HEK293 (cell line): ENCODE measurements around the gene EDARADD.
"Not testable (repeated sequence)": the region's sequence is repeated elsewhere in the genome, so short reads cannot be mapped to it uniquely, and the experiment has no call there.

Experiments
- CTCF ChIA-PET: fragments of 350-600 bp; formaldehyde crosslinking; extraction: SDS; loops from one replicate; lab custom pipeline; 2021; ENCODE audit warnings: antibody characterized with exemption; lab: Yijun Ruan, JAX
- POLR2A ChIA-PET: fragments of 300-600 bp; formaldehyde crosslinking; extraction: SDS; loops from one replicate; lab custom pipeline; 2020; ENCODE audit warnings: antibody characterized with exemption, inconsistent platforms; lab: Yijun Ruan, JAX
- H3K27ac ChIP-seq: fragments of 200-500 bp; sonication (Bioruptor generic); 2 replicates; pipeline ENCODE4 v1.5.1; 2014; ENCODE audit warnings: low read depth, low read length, control low read depth, inconsistent platforms; ENCODE audit errors: extremely low read depth
- H3K36me3 ChIP-seq, 2 experiments: fragments of 200-500 bp in 1 of 2; sonication (Bioruptor generic) in 1 of 2; 1 replicate in 1 of 2; 2 replicates in 1 of 2; pipeline ENCODE4 v1.5.1; 2014 to 2017; ENCODE audit warnings: inconsistent platforms in 2 of 2, low read length in 2 of 2; ENCODE audit not compliant: control insufficient read depth in 2 of 2, insufficient read depth in 1 of 2
- H3K4me1 ChIP-seq: fragments of 200-500 bp; sonication (Bioruptor generic); 2 replicates; pipeline ENCODE4 v1.5.1; 2014; ENCODE audit warnings: mild to moderate bottlenecking, low read length, inconsistent platforms; ENCODE audit not compliant: control insufficient read depth, insufficient read depth
- H3K4me3 ChIP-seq: 2 replicates; pipeline ENCODE4 v1.5.1; 2011; ENCODE audit warnings: low read depth, mild to moderate bottlenecking, control low read depth, low read length, moderate library complexity
- H3K9me3 ChIP-seq: fragments of 200-500 bp; sonication (Bioruptor generic); 2 replicates; pipeline ENCODE4 v1.5.1; 2014; ENCODE audit warnings: low read depth, low read length, inconsistent platforms; ENCODE audit not compliant: control insufficient read depth, insufficient read depth
- BCL6B ChIP-seq: fragments of 450-650 bp; formaldehyde crosslinking; IDR thresholded peaks from 2 replicates; pipeline ENCODE4 v1.5.1; 2017; ENCODE audit warnings: missing biosample characterization, missing genetic modification characterization
- FEZF1 ChIP-seq: fragments of 450-650 bp; formaldehyde crosslinking; IDR thresholded peaks from 2 replicates; pipeline ENCODE4 v1.5.1; 2016; ENCODE audit warnings: missing biosample characterization, missing genetic modification characterization
- IKZF3 ChIP-seq: fragments of 450-650 bp; IDR thresholded peaks from 2 replicates; pipeline ENCODE4 v1.5.0; 2018; ENCODE audit warnings: missing biosample characterization, mild to moderate bottlenecking, missing genetic modification characterization, moderate library complexity
- YY1 ChIP-seq: fragments of 450-650 bp; formaldehyde crosslinking; IDR thresholded peaks from 2 replicates; pipeline ENCODE4 v1.5.1; 2018; ENCODE audit warnings: missing biosample characterization, missing genetic modification characterization
- ZBTB17 ChIP-seq: fragments of 450-650 bp; formaldehyde crosslinking; IDR thresholded peaks from 2 replicates; pipeline ENCODE4 v1.5.1; 2016; ENCODE audit warnings: missing biosample characterization, missing genetic modification characterization
- ZBTB49 ChIP-seq: fragments of 450-650 bp; formaldehyde crosslinking; IDR thresholded peaks from 2 replicates; pipeline ENCODE4 v1.5.1; 2016; ENCODE audit warnings: missing biosample characterization, missing genetic modification characterization, low read depth
- ZIC2 ChIP-seq: fragments of 450-650 bp; formaldehyde crosslinking; IDR thresholded peaks from 2 replicates; pipeline ENCODE4 v1.5.1; 2016; ENCODE audit warnings: missing biosample characterization, missing genetic modification characterization
- ZNF174 ChIP-seq: fragments of 450-650 bp; formaldehyde crosslinking; IDR thresholded peaks from 2 replicates; pipeline ENCODE4 v1.5.0; 2017; ENCODE audit warnings: missing biosample characterization, mild to moderate bottlenecking, missing genetic modification characterization
- ZNF2 ChIP-seq: fragments of 450-650 bp; formaldehyde crosslinking; IDR thresholded peaks from 2 replicates; pipeline ENCODE4 v1.5.1; 2016; ENCODE audit warnings: missing biosample characterization, missing genetic modification characterization
- ZNF221 ChIP-seq: fragments of 450-650 bp; formaldehyde crosslinking; IDR thresholded peaks from 2 replicates; pipeline ENCODE4 v1.5.1; 2017; ENCODE audit warnings: missing biosample characterization, missing genetic modification characterization, borderline replicate concordance
- ZNF26 ChIP-seq: fragments of 450-650 bp; formaldehyde crosslinking; IDR thresholded peaks from 2 replicates; pipeline ENCODE4 v1.5.1; 2016; ENCODE audit warnings: missing biosample characterization, missing genetic modification characterization
- ZNF324 ChIP-seq: fragments of 450-650 bp; formaldehyde crosslinking; IDR thresholded peaks from 2 replicates; pipeline ENCODE4 v1.5.1; 2016; ENCODE audit warnings: missing biosample characterization, missing genetic modification characterization
- ZNF398 ChIP-seq: fragments of 450-650 bp; formaldehyde crosslinking; IDR thresholded peaks from 2 replicates; pipeline ENCODE4 v1.5.1; 2017; ENCODE audit warnings: missing biosample characterization, missing genetic modification characterization
- ZNF404 ChIP-seq: fragments of 450-650 bp; formaldehyde crosslinking; IDR thresholded peaks from 2 replicates; pipeline ENCODE4 v1.5.1; 2017; ENCODE audit warnings: missing biosample characterization, missing genetic modification characterization
- ZNF423 ChIP-seq: fragments of 450-650 bp; formaldehyde crosslinking; IDR thresholded peaks from 2 replicates; pipeline ENCODE4 v1.5.1; 2016; ENCODE audit warnings: missing biosample characterization, missing genetic modification characterization
- ZNF558 ChIP-seq: fragments of 450-650 bp; formaldehyde crosslinking; IDR thresholded peaks from 2 replicates; pipeline ENCODE4 v1.5.1; 2016; ENCODE audit warnings: missing biosample characterization, missing genetic modification characterization
- ZNF561 ChIP-seq: fragments of 450-650 bp; IDR thresholded peaks from 2 replicates; pipeline ENCODE4 v1.5.1; 2018; ENCODE audit warnings: missing biosample characterization, missing genetic modification characterization, borderline replicate concordance
- ZNF585B ChIP-seq: fragments of 450-650 bp; formaldehyde crosslinking; IDR thresholded peaks from 2 replicates; pipeline ENCODE4 v1.5.1; 2016; ENCODE audit warnings: missing biosample characterization, missing genetic modification characterization
- ZNF843 ChIP-seq: fragments of 450-650 bp; formaldehyde crosslinking; IDR thresholded peaks from 2 replicates; pipeline ENCODE4 v1.5.1; 2016; ENCODE audit warnings: missing biosample characterization, missing genetic modification characterization

The EDARADD gene

GRCh38 chr1:236365999-236366570 lies 28.0 kb upstream of the EDARADD start (continued):
- TF ChIP-seq ZNF843: peak; percentile 23; the same call in 1 of the 2 replicates
- TF ChIP-seq FEZF1 (tag by site-specific recombination): peak; percentile 31; the same call in 1 of the 2 replicates
- no peak for TF ChIP-seq ZNF423
- TF ChIP-seq ZNF2 (tag by site-specific recombination): no peak
- TF ChIP-seq ZNF398 (tag by site-specific recombination): no peak
- TF ChIP-seq IKZF3: no peak
- peak; percentile 67 for TF ChIP-seq BCL6B
- no peak for TF ChIP-seq ZNF558 (tag by site-specific recombination)
- peak; percentile 90 for TF ChIP-seq ZNF26 (tag by site-specific recombination)
- 0 out of 2 replicates have a peak, but pooled peaks have one; percentile 13 for TF ChIP-seq ZIC2 (tag by site-specific recombination)
- TF ChIP-seq YY1: no peak
- no peak for TF ChIP-seq ZNF174 (tag by site-specific recombination)
- no peak for TF ChIP-seq ZNF324
- 0 out of 2 replicates have a peak, but pooled peaks have one; percentile 19 for TF ChIP-seq ZBTB17 (tag by site-specific recombination)

GRCh38 chr1:236366681-236367080 lies 27.4 kb upstream of the EDARADD start:
- H3K9me3 ChIP-seq, H3K4me1 ChIP-seq, H3K36me3 ChIP-seq, H3K4me3 ChIP-seq, POLR2A ChIA-PET, H3K27ac ChIP-seq: not testable (repeated sequence)
- CTCF ChIA-PET: interaction anchor here (0.6 kb wide), 1 partner anchor 924 kb away, joined by 5 read pairs; no protein-coding TSS in a partner anchor

- ChIA-PET CTCF (interaction anchor here (0.6 kb wide), 2 partner anchors 236 to 498 kb away, joined by 3 read pairs; no protein-coding TSS in a partner anchor), POLR2A (no interaction called here)
- Histone ChIP-seq H3K4me1 (no peaks in the 10 kb centered on the region), H3K4me3 (no peak overlapping the region), H3K36me3 (no peaks in the 10 kb centered on the region), H3K27ac (no peak overlapping the region), H3K9me3 (no peaks in the 10 kb centered on the region)
- TF ChIP-seq ZNF585B (tag by site-specific recombination) (peak; percentile 27; the same call in 1 of the 2 replicates), ZNF221 (no peak)
Observed at GRCh38 chr1:236370420-236370819, 23.7 kb upstream of the EDARADD start.

- Histone ChIP-seq H3K9me3 (no peaks in the 10 kb centered on the region), H3K4me1 (no peaks in the 10 kb centered on the region), H3K36me3 (no peaks in the 10 kb centered on the region), H3K27ac (no peak overlapping the region), H3K4me3 (no peak overlapping the region)
- TF ChIP-seq ZBTB49 (tag by site-specific recombination): no peak
- TF ChIP-seq ZNF404 (tag by site-specific recombination): no peak
- TF ChIP-seq ZNF561 (tag by site-specific recombination): no peak
- CTCF ChIA-PET: no interaction called here
- POLR2A ChIA-PET: no interaction called here
Observed at GRCh38 chr1:236371083-236371482, 23.0 kb upstream of the EDARADD start.
